NCI-H460 (cell line): ENCODE data around the gene CD300LF. TPM values are rescaled to one million over a fixed set of nuclear protein-coding genes. Genes with fewer than 3 reads are reported as not detected.
A peak's percentile ranks its signal among the peaks of the same experiment; 100 is the strongest.

Source experiments
- DNase-seq: peaks from one replicate; pipeline ENCODE4 v3.0.0-alpha.2; 2016; ENCODE audit warnings: low read depth; ENCODE audit errors: extremely low read depth
- total RNA-seq: library from RNA; depleted of rRNA; stranded (reverse); fragments of >200 nt; shearing (Covaris generic); gene quantifications from 2 replicates; pipeline ENCODE4 v1.2.3, GENCODE V29; 2014; rRNA removed

The CD300LF gene
- total RNA-seq, 1 experiment from 2014 or later: not detected

DNA sequence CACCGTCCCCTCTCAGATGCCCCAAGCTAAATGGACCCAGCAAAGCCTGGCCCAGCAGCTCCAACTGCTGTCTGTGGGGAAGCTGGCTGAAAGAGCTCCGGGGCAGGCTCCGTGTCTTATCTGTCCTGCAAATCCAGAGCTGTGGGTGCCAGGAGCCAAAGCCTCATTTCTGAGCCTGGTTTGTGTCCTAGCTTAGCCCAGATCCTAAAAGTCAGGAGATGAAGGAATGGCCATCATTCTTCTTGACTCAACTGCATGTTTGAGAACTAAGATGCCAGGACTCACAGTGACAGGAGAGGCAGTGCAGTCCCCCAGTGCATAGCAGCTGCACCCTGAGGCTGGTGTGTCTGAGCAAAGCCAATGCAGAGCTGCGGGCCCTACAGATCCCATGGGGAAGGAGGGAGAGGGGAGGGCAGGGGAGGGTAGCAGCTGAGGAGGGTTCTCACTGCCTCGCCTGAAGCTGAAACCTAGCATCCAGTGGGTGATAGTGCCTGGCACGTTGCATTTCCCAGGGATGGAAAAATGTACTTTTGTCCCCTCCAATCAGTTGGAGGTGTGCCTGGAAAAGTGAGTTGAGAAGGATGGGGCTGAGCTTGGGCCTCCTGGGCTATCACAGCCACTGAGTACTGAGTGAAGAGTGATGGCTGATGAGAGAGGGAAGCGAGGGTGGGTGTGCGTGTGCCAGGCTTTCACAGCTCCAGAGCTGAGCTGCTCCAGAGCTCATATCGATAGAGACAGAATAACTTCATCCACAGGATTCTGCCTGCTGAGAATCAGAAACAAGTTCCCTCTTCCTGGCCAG is 64.7 kb downstream of the CD300LF start:
- no peak for DNase-seq

DNA sequence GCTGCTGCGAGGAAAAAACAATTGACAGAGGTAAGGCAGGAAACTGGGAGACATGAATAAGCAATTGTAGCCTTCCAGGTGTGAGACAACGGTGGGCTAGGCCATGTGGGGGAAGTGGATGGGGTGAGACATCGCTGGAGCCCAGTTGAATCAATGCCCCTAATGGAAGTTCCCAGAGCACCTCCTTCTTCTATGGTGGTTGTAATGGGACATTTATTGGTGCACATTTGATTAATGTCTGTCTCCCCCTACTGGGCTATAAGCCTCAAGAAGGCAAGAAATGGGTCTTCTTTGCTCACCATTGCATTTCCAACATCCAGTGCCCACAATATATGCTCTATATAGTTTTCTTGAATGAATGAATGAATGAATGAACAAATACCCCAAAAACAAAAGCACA is 66.5 kb downstream of the CD300LF start:
- DNase-seq: peak; percentile 19

DNA sequence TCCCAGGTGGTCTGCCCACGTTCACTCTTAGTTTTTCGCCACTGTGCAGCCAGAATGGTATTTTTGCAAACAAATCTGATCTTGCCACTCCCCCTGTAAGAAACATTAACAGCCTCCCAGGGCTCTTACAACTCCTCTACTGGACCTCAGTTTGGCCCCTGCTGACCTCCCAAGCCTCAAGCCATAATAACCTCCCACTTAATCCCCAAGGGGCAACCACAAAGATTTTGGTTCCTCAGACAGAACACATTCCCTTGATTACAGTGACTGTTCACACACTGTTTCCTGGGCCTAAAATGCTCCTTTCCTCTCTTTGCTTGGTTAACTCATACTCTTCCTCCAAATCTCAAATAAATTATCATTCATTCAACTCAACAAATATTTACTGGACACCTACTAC is 67.7 kb downstream of the CD300LF start:
- no peak for DNase-seq

DNA sequence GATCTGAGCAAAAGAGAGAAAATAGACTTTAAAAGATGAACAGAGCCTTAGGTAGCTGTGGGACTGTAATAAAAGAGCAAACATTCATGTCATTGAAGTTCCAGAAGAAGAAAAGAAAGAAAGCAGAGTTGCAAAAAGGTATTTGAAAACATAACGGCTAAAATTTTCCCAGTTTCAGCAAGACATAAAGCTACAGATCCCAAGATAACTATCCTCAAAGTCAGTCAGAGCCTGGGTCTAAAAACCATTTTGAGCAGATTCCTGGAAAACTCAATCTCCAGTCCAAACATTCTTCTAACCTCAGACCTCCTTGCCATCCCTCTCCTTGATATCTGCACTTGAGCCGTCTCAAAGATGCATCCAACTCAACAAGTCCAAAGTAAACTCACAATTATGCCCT is 68.3 kb downstream of the CD300LF start:
- no peak for DNase-seq

Other genes starting within 250 kb of the CD300LF start
- gene CD300A, start 246.3 kb downstream of the CD300LF start, total RNA-seq: not detected in 2 replicates
- gene CD300LB, start 181.4 kb downstream of the CD300LF start, total RNA-seq: not detected in 2 replicates
- gene CD300C, start 166.8 kb downstream of the CD300LF start, total RNA-seq: 0.10 and 0.26 TPM in 2 replicates
- gene CD300H, start 145.4 kb downstream of the CD300LF start, total RNA-seq: not detected in 2 replicates
- not detected in 2 replicates for gene CD300LD, start 120.6 kb downstream of the CD300LF start, total RNA-seq
- not detected in 2 replicates for gene CD300E, start 89.2 kb downstream of the CD300LF start, total RNA-seq
- 0.12 and 0.17 TPM in 2 replicates for gene RAB37, start 24.3 kb upstream of the CD300LF start, total RNA-seq
- gene NHERF1, start 35.7 kb upstream of the CD300LF start, total RNA-seq: 21.3 and 27.3 TPM in 2 replicates
- 27.9 and 33.8 TPM in 2 replicates for gene NAT9, start 63.4 kb upstream of the CD300LF start, total RNA-seq
- gene GRIN2C, start 147.0 kb upstream of the CD300LF start, total RNA-seq: not detected in 2 replicates
- gene FDXR, start 160.1 kb upstream of the CD300LF start, total RNA-seq: 35.0 and 36.9 TPM in 2 replicates
- gene FADS6, start 180.7 kb upstream of the CD300LF start, total RNA-seq: not detected in 2 replicates
- gene USH1G, start 210.3 kb upstream of the CD300LF start, total RNA-seq: not detected in 2 replicates
- gene OTOP2, start 211.3 kb upstream of the CD300LF start, total RNA-seq: not detected in 2 replicates
- not detected in 2 replicates for gene OTOP3, start 223.0 kb upstream of the CD300LF start, total RNA-seq